Testis (tissue), 2 donors: ENCODE data around the gene SPDYE1.
"Not testable (repeated sequence)": the region's sequence is repeated elsewhere in the genome, so short reads cannot be mapped to it uniquely, and the experiment has no call there.

Source experiments
- CTCF ChIP-seq, 3 experiments: fragments of 450-650 bp in 2 of 3; fragments of 200-600 bp in 1 of 3; sonication (generic) in 1 of 3; IDR thresholded peaks; one replicate each; pipeline ENCODE4 v1.5.1; 2016 to 2019; ENCODE audit warnings: antibody characterized with exemption in 3 of 3, mild to moderate bottlenecking in 2 of 3, moderate library complexity in 1 of 3
- POLR2A ChIP-seq: fragments of 450-650 bp; IDR thresholded peaks from one replicate; pipeline ENCODE4 v1.6.1; 2017; ENCODE audit warnings: antibody characterized with exemption, mild to moderate bottlenecking, moderate library complexity

GRCh38 chr7:43969586-43969985 is 28.1 kb upstream of the SPDYE1 start:
- TF ChIP-seq CTCF (IDR thresholded peaks at IDR 0.05); POLR2A: not testable (repeated sequence)
